Thyroid gland (tissue), 4 donors: ENCODE data around the gene DLK1. TPM values are rescaled to one million over a fixed set of nuclear protein-coding genes. Genes with fewer than 3 reads are reported as not detected.

Source experiments
- DNase-seq, 2 donors: peaks; one replicate each; pipeline ENCODE4 v3.0.0-alpha.2; 2019
- H3K27ac ChIP-seq, 3 donors: fragments of 200-600 bp; sonication (generic); 1 replicate in 2 of 3; 2 replicates in 1 of 3; pipeline ENCODE4 v1.5.1; 2016 to 2019; ENCODE audit warnings: mild to moderate bottlenecking in 1 of 3, moderate library complexity in 1 of 3
- H3K27me3 ChIP-seq: fragments of 200-600 bp; sonication (generic); one replicate; pipeline ENCODE4 v1.5.1; 2019
- H3K36me3 ChIP-seq, 2 donors: fragments of 200-600 bp; sonication (generic); one replicate each; pipeline ENCODE4 v1.5.1; 2016 to 2019
- H3K4me1 ChIP-seq, 2 donors: fragments of 200-600 bp; sonication (generic); one replicate each; pipeline ENCODE4 v1.5.1; 2017 to 2019
- H3K4me3 ChIP-seq, 3 donors: fragments of 200-600 bp; sonication (generic); replicated peaks in 1 of 3; 1 replicate in 2 of 3; 2 replicates in 1 of 3; pipeline ENCODE4 v1.5.1; 2016; ENCODE audit warnings: mild to moderate bottlenecking in 1 of 3
- H3K9me3 ChIP-seq: fragments of 200-600 bp; sonication (generic); one replicate; pipeline ENCODE4 v1.5.1; 2017
- CTCF ChIP-seq, 6 experiments: fragments of 200-600 bp in 3 of 6; fragments of 450-650 bp in 3 of 6; sonication (generic) in 3 of 6; IDR thresholded peaks; one replicate each; pipeline ENCODE4 v1.5.1; 2016 to 2019; ENCODE audit warnings: antibody characterized with exemption in 6 of 6, mild to moderate bottlenecking in 2 of 6, inconsistent platforms in 1 of 6, moderate library complexity in 1 of 6
- POLR2A ChIP-seq, 2 donors: fragments of 450-650 bp; IDR thresholded peaks; one replicate each; pipeline ENCODE4 v1.6.1; 2017; ENCODE audit warnings: antibody characterized with exemption in 2 of 2, mild to moderate bottlenecking in 2 of 2, moderate library complexity in 1 of 2
- WGBS, 2 donors: methylation state at CpG; one replicate each; pipeline ENCODE4 v1.1.5; 2017; 5-methylcytosine and 5-hydroxymethylcytosine counted together
- intact Hi-C: fragments of 100-400 bp; cut with DNase I; formaldehyde crosslinking; loops from one replicate; pipeline ENCODE4 v1.15.1; 2023
- total RNA-seq, 4 donors: library from RNA; depleted of rRNA; stranded (reverse); fragments of >200 nt; gene quantifications; one replicate each; pipeline ENCODE4 v1.2.3, GENCODE V29; 2016

The DLK1 gene
- total RNA-seq, 4 donors from 2014 or later: 0.40 TPM; not detected in 3

- peak in 1 of 2 donors; percentile 4 for DNase-seq
- H3K27me3 ChIP-seq: no peaks in the 10 kb centered on the region
- no peaks in the 10 kb centered on the region for H3K36me3 ChIP-seq
- intact Hi-C loops: no loop called here
- 72 to 85% methylated on average over 12 to 16 of the region's 16 CpGs for WGBS, 2 donors
- TF ChIP-seq CTCF (IDR thresholded peaks at IDR 0.05) (no peak), POLR2A (IDR thresholded peaks at IDR 0.05) (no peak)
- no peaks in the 10 kb centered on the region for H3K9me3 ChIP-seq
- no peak overlapping the region for H3K27ac ChIP-seq
- no peak overlapping the region for H3K4me3 ChIP-seq
- H3K4me1 ChIP-seq: peaks cover 0 to 5% of the 10 kb centered on the region in 2 donors
Measured at GRCh38 chr14:100679707-100680438, 46.8 kb upstream of the DLK1 start.

- H3K27me3 ChIP-seq: no peaks in the 10 kb centered on the region
- intact Hi-C loops: no loop called here
- H3K36me3 ChIP-seq: no peaks in the 10 kb centered on the region
- no peak overlapping the region for H3K4me3 ChIP-seq
- DNase-seq: no peak
- 54 to 70% methylated on average over 7 to 17 of the region's 23 CpGs for WGBS, 2 donors
- peaks cover 0 to 5% of the 10 kb centered on the region in 2 donors for H3K4me1 ChIP-seq
- TF ChIP-seq CTCF (IDR thresholded peaks at IDR 0.05): no peak
- no peak for TF ChIP-seq POLR2A (IDR thresholded peaks at IDR 0.05)
- H3K9me3 ChIP-seq: no peaks in the 10 kb centered on the region
- H3K27ac ChIP-seq: no peak overlapping the region
Measured at GRCh38 chr14:100680439-100681051, 46.1 kb upstream of the DLK1 start.

GRCh38 chr14:100681111-100681510 lies 45.6 kb upstream of the DLK1 start:
- Histone ChIP-seq H3K27ac (no peak overlapping the region), H3K4me3 (no peak overlapping the region), H3K4me1 (peaks cover 0 to 5% of the 10 kb centered on the region in 2 donors), H3K9me3 (no peaks in the 10 kb centered on the region), H3K36me3 (no peaks in the 10 kb centered on the region), H3K27me3 (no peaks in the 10 kb centered on the region)
- no peak for DNase-seq
- TF ChIP-seq CTCF (IDR thresholded peaks at IDR 0.05) (no peak), POLR2A (IDR thresholded peaks at IDR 0.05) (no peak)
- 81 to 90% methylated on average over 13 of the region's 13 CpGs for WGBS, 2 donors
- intact Hi-C loops: no loop called here

GRCh38 chr14:100682749-100683148 lies 43.9 kb upstream of the DLK1 start:
- peaks cover 0 to 1% of the 10 kb centered on the region in 2 donors for H3K4me1 ChIP-seq
- H3K27ac ChIP-seq: no peak overlapping the region
- no peak overlapping the region for H3K4me3 ChIP-seq
- TF ChIP-seq CTCF (IDR thresholded peaks at IDR 0.05): no peak
- intact Hi-C loops: no loop called here
- 84 to 98% methylated on average over 2 of the region's 2 CpGs for WGBS, 2 donors
- no peak for DNase-seq
- H3K9me3 ChIP-seq: no peaks in the 10 kb centered on the region
- no peaks in the 10 kb centered on the region for H3K36me3 ChIP-seq
- H3K27me3 ChIP-seq: no peaks in the 10 kb centered on the region

GRCh38 chr14:100683578-100683977 lies 43.1 kb upstream of the DLK1 start:
- WGBS, 2 donors: 40 to 52% methylated on average over 7 of the region's 7 CpGs
- TF ChIP-seq CTCF (IDR thresholded peaks at IDR 0.05) (no peak), POLR2A (IDR thresholded peaks at IDR 0.05) (no peak)

More at GRCh38 chr14:100683578-100683977, 43.1 kb upstream of the DLK1 start:
- H3K4me1 ChIP-seq: no peaks in the 10 kb centered on the region
- no peaks in the 10 kb centered on the region for H3K36me3 ChIP-seq
- H3K27ac ChIP-seq: no peak overlapping the region
- intact Hi-C loops: no loop called here
- no peak overlapping the region for H3K4me3 ChIP-seq
- no peak for DNase-seq
- no peaks in the 10 kb centered on the region for H3K9me3 ChIP-seq
- H3K27me3 ChIP-seq: no peaks in the 10 kb centered on the region
